ENCODE results near the gene HES1.
"Not testable (repeated sequence)": the region's sequence is repeated elsewhere in the genome, so short reads cannot be mapped to it uniquely, and the experiment has no call there.

Gene HES1

DNA sequence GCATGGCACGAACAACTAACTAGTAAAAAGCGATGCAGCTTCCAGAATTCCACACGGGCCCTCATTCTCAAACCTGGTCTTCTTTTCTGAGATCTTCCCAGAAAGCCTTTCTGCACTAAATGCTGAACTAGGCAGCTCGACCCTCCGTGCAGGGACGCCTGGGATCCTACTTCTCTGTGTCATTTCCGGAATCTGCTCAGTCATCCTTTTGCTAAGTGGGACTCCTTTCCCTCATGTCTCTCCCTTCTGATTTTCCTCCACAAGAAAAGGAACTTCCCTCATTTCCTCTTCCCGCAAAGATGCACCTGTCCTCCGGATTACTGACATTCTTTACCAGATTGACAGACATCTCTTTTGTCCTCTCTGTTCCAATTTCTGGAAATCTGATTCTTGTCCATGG, 9.2 kb upstream of the HES1 start:
- TF ChIP-seq, protein P1, sequence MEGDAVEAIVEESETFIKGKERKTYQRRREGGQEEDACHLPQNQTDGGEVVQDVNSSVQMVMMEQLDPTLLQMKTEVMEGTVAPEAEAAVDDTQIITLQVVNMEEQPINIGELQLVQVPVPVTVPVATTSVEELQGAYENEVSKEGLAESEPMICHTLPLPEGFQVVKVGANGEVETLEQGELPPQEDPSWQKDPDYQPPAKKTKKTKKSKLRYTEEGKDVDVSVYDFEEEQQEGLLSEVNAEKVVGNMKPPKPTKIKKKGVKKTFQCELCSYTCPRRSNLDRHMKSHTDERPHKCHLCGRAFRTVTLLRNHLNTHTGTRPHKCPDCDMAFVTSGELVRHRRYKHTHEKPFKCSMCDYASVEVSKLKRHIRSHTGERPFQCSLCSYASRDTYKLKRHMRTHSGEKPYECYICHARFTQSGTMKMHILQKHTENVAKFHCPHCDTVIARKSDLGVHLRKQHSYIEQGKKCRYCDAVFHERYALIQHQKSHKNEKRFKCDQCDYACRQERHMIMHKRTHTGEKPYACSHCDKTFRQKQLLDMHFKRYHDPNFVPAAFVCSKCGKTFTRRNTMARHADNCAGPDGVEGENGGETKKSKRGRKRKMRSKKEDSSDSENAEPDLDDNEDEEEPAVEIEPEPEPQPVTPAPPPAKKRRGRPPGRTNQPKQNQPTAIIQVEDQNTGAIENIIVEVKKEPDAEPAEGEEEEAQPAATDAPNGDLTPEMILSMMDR (IDR thresholded peaks at IDR 0.05; ENCODE audit: insufficient read depth, low read length, poor library complexity, severe bottlenecking): no peak
- no peak for TF ChIP-seq EZH2phosphoT487 (conservative IDR thresholded peaks at IDR 0.05; ENCODE audit: low read length)
- H3K4me3 ChIP-seq (ENCODE audit: insufficient read depth, low read length, poor library complexity, severe bottlenecking): no peak overlapping the region
- H3K79me2 ChIP-seq (ENCODE audit: insufficient read depth, low read length): no peaks in the 10 kb centered on the region
- H3K36me3 ChIP-seq (ENCODE audit: low read length): no peaks in the 10 kb centered on the region
- H3K27me3 ChIP-seq (ENCODE audit: low read length): no peaks in the 10 kb centered on the region
- H3K9me2 ChIP-seq (replicated peaks; ENCODE audit: insufficient read depth, low read length): no peaks in the 10 kb centered on the region
- no peak overlapping the region for H3K27ac ChIP-seq (ENCODE audit: low read depth, low read length)
- H2AFZ ChIP-seq (ENCODE audit: low read depth, low read length, severe bottlenecking): no peak overlapping the region
- H4K20me1 ChIP-seq (ENCODE audit: low read depth, low read length): no peaks in the 10 kb centered on the region
- no peaks in the 10 kb centered on the region for H3K9me3 ChIP-seq (ENCODE audit: insufficient read depth, low read length)
- H3F3A ChIP-seq (ENCODE audit: insufficient read depth): peaks cover 14% of the 10 kb centered on the region; the same call in 1 of the 2 replicates
- H3K4me2 ChIP-seq (ENCODE audit: low read depth, low read length, poor library complexity, severe bottlenecking): no peak overlapping the region
- no peak overlapping the region for H3K9ac ChIP-seq (ENCODE audit: low read length)

DNA sequence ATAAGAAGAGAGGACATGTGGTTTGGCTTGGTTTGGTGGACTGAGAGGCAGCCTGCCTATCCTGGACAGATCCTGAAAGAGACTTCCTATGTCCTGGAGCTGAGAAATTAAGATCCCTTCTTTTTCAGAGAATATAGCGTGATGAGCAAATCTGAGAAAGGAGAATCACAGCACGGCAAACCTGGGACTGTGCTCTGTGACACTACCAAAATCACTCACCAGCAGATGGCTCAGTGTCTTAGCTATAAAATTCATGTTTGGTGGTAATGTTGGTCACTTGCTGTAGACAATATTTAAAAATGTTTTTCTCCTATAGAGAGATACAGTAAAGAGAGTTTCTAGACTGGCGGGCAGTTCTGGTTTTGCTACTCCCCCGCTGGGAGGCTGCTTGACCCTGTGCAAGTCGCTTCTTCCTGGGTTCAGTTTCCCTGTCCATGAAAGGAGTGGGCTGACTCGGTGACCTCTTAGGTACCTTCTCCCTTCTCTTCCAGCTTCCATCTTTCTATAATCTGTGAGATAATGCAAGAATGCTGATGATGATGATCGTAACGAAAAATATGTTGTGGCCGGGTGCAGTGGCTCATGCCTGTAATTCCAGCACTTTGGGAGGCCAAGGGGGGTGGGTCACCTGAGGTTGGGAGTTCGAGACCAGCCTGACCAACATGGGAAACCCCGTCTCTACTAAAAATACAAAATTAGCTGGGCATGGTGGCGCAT, 7.6 kb upstream of the HES1 start:
- no peak overlapping the region for H3K4me3 ChIP-seq (ENCODE audit: insufficient read depth, low read length, poor library complexity, severe bottlenecking)
- no peak overlapping the region for H3K4me2 ChIP-seq (ENCODE audit: low read depth, low read length, poor library complexity, severe bottlenecking)
- no peaks in the 10 kb centered on the region for H3K9me3 ChIP-seq (ENCODE audit: insufficient read depth, low read length)
- no peak overlapping the region for H3K9ac ChIP-seq (ENCODE audit: low read length)
- no peaks in the 10 kb centered on the region for H4K20me1 ChIP-seq (ENCODE audit: low read depth, low read length)
- no peak overlapping the region for H3K27ac ChIP-seq (ENCODE audit: low read depth, low read length)
- no peaks in the 10 kb centered on the region for H3K36me3 ChIP-seq (ENCODE audit: low read length)
- TF ChIP-seq, protein P1 (IDR thresholded peaks at IDR 0.05; ENCODE audit: insufficient read depth, low read length, poor library complexity, severe bottlenecking): no peak
- TF ChIP-seq EZH2phosphoT487 (conservative IDR thresholded peaks at IDR 0.05; ENCODE audit: low read length): no peak
- H3K79me2 ChIP-seq (ENCODE audit: insufficient read depth, low read length): no peaks in the 10 kb centered on the region
- no peak overlapping the region for H2AFZ ChIP-seq (ENCODE audit: low read depth, low read length, severe bottlenecking)
- H3F3A ChIP-seq (ENCODE audit: insufficient read depth): peaks cover 30% of the 10 kb centered on the region
- H3K27me3 ChIP-seq (ENCODE audit: low read length): no peaks in the 10 kb centered on the region
- no peaks in the 10 kb centered on the region for H3K9me2 ChIP-seq (replicated peaks; ENCODE audit: insufficient read depth, low read length)

DNA sequence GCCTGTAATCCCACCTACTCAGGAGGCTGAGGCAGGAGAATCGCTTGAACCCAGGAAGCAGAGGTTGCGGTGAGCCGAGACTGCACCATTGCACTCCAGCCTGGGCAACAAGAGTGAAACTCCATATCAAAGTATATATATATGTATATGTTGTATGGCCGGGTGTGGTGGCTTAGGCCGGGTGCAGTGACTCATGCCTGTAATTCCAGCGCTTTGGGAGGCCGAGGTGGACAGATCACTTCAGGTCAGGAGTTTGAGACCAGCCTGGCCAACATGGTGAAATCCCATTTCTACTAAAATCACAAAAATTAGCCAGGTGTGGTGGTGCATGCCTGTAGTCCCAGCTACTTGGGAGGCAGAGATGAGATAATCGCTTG, 7.0 kb upstream of the HES1 start:
- not testable (repeated sequence) for H3K36me3 ChIP-seq (ENCODE audit: low read length)

DNA sequence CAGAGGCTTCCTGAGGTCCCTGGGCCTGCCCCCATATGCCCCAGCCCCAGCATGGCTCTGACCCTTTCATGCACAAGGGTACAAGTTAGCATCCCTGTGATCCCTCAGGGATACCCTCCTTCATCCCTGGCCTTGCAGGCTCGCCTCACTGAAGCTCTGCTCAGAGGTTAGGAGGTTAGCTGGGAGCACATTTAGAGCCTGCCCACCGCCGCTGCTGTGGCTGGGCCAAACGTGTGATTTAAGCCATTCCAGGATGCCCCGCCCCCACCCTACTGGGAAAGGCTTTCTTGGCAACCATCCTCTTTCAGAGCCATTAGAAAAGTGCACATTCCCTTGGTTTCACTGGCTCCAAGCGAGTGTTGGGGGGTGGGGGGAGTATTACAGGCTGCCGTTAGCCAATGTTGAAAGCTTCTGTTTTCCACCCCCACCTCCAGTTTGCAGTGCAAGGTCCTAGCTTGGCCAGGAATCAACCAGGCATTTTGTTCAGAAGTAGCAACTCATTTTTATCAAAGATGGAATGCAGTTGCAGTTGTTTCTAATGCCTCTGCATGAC, 6.3 kb upstream of the HES1 start:
- Histone ChIP-seq H3K9me2 (replicated peaks; ENCODE audit: insufficient read depth, low read length) (no peaks in the 10 kb centered on the region), H2AFZ (ENCODE audit: low read depth, low read length, severe bottlenecking) (no peak overlapping the region), H3K4me3 (ENCODE audit: insufficient read depth, low read length, poor library complexity, severe bottlenecking) (no peak overlapping the region), H3K9me3 (ENCODE audit: insufficient read depth, low read length) (no peaks in the 10 kb centered on the region), H3K79me2 (ENCODE audit: insufficient read depth, low read length) (no peaks in the 10 kb centered on the region), H3K27ac (ENCODE audit: low read depth, low read length) (no peak overlapping the region), H3F3A (ENCODE audit: insufficient read depth) (peaks cover 35% of the 10 kb centered on the region), H3K4me2 (ENCODE audit: low read depth, low read length, poor library complexity, severe bottlenecking) (no peak overlapping the region), H4K20me1 (ENCODE audit: low read depth, low read length) (no peaks in the 10 kb centered on the region), H3K9ac (ENCODE audit: low read length) (no peak overlapping the region), H3K36me3 (ENCODE audit: low read length) (no peaks in the 10 kb centered on the region), H3K27me3 (ENCODE audit: low read length) (no peaks in the 10 kb centered on the region)
- TF ChIP-seq EZH2phosphoT487 (conservative IDR thresholded peaks at IDR 0.05; ENCODE audit: low read length): no peak
- TF ChIP-seq, protein P1 (IDR thresholded peaks at IDR 0.05; ENCODE audit: insufficient read depth, low read length, poor library complexity, severe bottlenecking): no peak

More for the DNA sequence above, 7.0 kb upstream of the HES1 start:
- H3F3A ChIP-seq (ENCODE audit: insufficient read depth): peaks cover 35% of the 10 kb centered on the region
- not testable (repeated sequence) for H3K27ac ChIP-seq (ENCODE audit: low read depth, low read length); H3K9me3 ChIP-seq (ENCODE audit: insufficient read depth, low read length); H4K20me1 ChIP-seq (ENCODE audit: low read depth, low read length); H3K27me3 ChIP-seq (ENCODE audit: low read length); H3K4me3 ChIP-seq (ENCODE audit: insufficient read depth, low read length, poor library complexity, severe bottlenecking); H3K79me2 ChIP-seq (ENCODE audit: insufficient read depth, low read length); H3K9me2 ChIP-seq (replicated peaks; ENCODE audit: insufficient read depth, low read length); H3K4me2 ChIP-seq (ENCODE audit: low read depth, low read length, poor library complexity, severe bottlenecking); H3K9ac ChIP-seq (ENCODE audit: low read length); H2AFZ ChIP-seq (ENCODE audit: low read depth, low read length, severe bottlenecking)

All from SU-DHL-6 (cell line).